Right lobe of liver (tissue), 6 donors: ENCODE data around the gene CRTAC1. TPM values are rescaled to one million over a fixed set of nuclear protein-coding genes. Genes with fewer than 3 reads are reported as not detected.

Experiments used
- ATAC-seq, 4 donors: fragments of 200-7000 bp; cut with Tn5 transposase; one replicate each; pipeline ENCODE4 v1.9.1; 2020; ENCODE audit warnings: mild to moderate bottlenecking in 4 of 4, moderate library complexity in 4 of 4
- DNase-seq, 3 donors: peaks; one replicate each; pipeline ENCODE4 v3.0.0-alpha.2; 2020
- H3K27ac ChIP-seq, 3 donors: fragments of 200-600 bp; one replicate each; pipeline ENCODE4 v1.8.0; 2022
- H3K27me3 ChIP-seq, 2 donors: fragments of 200-600 bp; one replicate each; pipeline ENCODE4 v1.8.0; 2022
- H3K36me3 ChIP-seq, 4 donors: fragments of 200-600 bp; sonication (generic) in 1 of 4; one replicate each; pipeline versions ENCODE4 v1.5.1 to v1.8.0; 2017 to 2022; ENCODE audit warnings: control low read depth in 1 of 4
- H3K4me1 ChIP-seq, 4 donors: fragments of 200-600 bp; sonication (generic) in 1 of 4; one replicate each; pipeline versions ENCODE4 v1.5.1 to v1.8.0; 2017 to 2022; ENCODE audit warnings: control low read depth in 1 of 4
- H3K4me3 ChIP-seq, 3 donors: fragments of 200-600 bp; one replicate each; pipeline ENCODE4 v1.8.0; 2022
- H3K9me3 ChIP-seq, 4 donors: fragments of 200-600 bp; sonication (generic) in 1 of 4; one replicate each; pipeline versions ENCODE4 v1.5.1 to v1.8.0; 2017 to 2022; ENCODE audit warnings: control low read depth in 1 of 4
- POLR2A ChIP-seq: fragments of 450-650 bp; IDR thresholded peaks from one replicate; pipeline ENCODE4 v1.6.1; 2017; ENCODE audit warnings: antibody characterized with exemption, mild to moderate bottlenecking
- WGBS: methylation state at CpG from one replicate; pipeline ENCODE4 v1.1.6; 2018; ENCODE audit warnings: low coverage, low lambda C conversion rate; ENCODE audit not compliant: insufficient coverage; ENCODE audit errors: missing lambda C conversion rate; 5-methylcytosine and 5-hydroxymethylcytosine counted together
- intact Hi-C, 2 donors: fragments of 100-400 bp; cut with DNase I; formaldehyde crosslinking; loops; one replicate each; pipeline versions ENCODE4 v1.11.2 to v1.14.1; 2022
- small RNA-seq, 2 experiments: library from RNA; depleted of rRNA; stranded (forward); fragments of <200 nt; gene quantifications; one replicate each; pipeline ENCODE3, GENCODE V24; 2016
- total RNA-seq, 6 experiments: library from RNA; depleted of rRNA in 2 of 6; stranded (reverse); fragments of >200 nt in 2 of 6; fragmentation: NEBNext Ultra II Directional in 3 of 6; extraction: Animal tissue kit (Norgen Biotek cat#: 25700) in 3 of 6; gene quantifications; one replicate each; pipeline versions ENCODE4 v1.1.0 to v1.2.4, GENCODE V29; 2016 to 2023
- TF ChIP-seq, protein P1 (sequence below), 4 donors: fragments of 200-600 bp in 3 of 4; fragments of 450-650 bp in 1 of 4; IDR thresholded peaks; one replicate each; pipeline versions ENCODE4 v1.5.1 to v1.8.0; 2016 to 2022; ENCODE audit warnings: antibody characterized with exemption in 4 of 4, mild to moderate bottlenecking in 2 of 4
- donor health status: DM: no; HTN: yes; CAD: no.
- donor health status: DM: no; HTN: no; CAD: no.
- donor health status: DM: no; HTN: no; CAD: no.
- donor health status: DM: no; HTN: yes; CAD: no.
- donor health status: DM: no; HTN: yes; CAD: no.

Gene CRTAC1
- total RNA-seq, 6 experiments from 2014 or later = 0.20 TPM; not detected in 5

DNA sequence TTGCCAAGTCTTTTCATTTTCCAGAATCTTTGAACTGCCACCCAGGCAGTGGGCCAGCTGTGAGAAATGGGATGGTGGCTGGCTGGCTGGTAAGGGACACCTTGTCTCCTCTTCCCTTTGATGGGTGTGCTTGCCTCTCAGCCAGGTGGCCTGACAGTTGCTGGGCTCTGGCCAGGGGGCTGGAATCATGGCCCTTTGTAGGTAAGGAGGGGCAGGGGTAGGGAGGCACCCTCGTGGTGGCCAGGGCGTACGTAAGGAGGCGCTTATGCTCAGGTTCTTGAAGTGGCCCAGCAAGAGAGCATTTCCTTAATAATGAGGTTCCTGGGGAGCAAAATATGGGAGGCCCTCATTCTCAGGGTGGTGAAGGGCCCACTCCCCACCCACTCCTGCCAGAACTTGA is 213.8 kb downstream of the CRTAC1 start:
- H3K36me3 ChIP-seq = no peaks in the 10 kb centered on the region

More for the DNA sequence above, 213.8 kb downstream of the CRTAC1 start:
- Histone ChIP-seq H3K27me3 (no peaks in the 10 kb centered on the region), H3K27ac (no peak overlapping the region), H3K4me1 (no peaks in the 10 kb centered on the region), H3K4me3 (no peak overlapping the region), H3K9me3 (no peaks in the 10 kb centered on the region)
- no CpG with 5 or more reads among the region's 4 CpGs for WGBS
- no peak for DNase-seq
- TF ChIP-seq POLR2A = no peak
- TF ChIP-seq, protein P1, sequence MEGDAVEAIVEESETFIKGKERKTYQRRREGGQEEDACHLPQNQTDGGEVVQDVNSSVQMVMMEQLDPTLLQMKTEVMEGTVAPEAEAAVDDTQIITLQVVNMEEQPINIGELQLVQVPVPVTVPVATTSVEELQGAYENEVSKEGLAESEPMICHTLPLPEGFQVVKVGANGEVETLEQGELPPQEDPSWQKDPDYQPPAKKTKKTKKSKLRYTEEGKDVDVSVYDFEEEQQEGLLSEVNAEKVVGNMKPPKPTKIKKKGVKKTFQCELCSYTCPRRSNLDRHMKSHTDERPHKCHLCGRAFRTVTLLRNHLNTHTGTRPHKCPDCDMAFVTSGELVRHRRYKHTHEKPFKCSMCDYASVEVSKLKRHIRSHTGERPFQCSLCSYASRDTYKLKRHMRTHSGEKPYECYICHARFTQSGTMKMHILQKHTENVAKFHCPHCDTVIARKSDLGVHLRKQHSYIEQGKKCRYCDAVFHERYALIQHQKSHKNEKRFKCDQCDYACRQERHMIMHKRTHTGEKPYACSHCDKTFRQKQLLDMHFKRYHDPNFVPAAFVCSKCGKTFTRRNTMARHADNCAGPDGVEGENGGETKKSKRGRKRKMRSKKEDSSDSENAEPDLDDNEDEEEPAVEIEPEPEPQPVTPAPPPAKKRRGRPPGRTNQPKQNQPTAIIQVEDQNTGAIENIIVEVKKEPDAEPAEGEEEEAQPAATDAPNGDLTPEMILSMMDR (IDR thresholded peaks at IDR 0.05) = no peak
- intact Hi-C loops = no loop called here
- no peak for ATAC-seq

Small RNA genes lying within 50 kb of the gene (small RNA-seq; reads per million reads assigned to genes)
- gene AL355301.1 = 0 reads per million in 2 experiments

Other genes starting within 250 kb of the CRTAC1 start
- under 1 TPM; 0.06 to 0.28 (median 0.14) TPM for gene GOLGA7B, start 180.8 kb downstream of the CRTAC1 start, total RNA-seq
- 1 to 10 TPM; 5.0 to 6.5 (median 5.5) TPM for gene R3HCC1L, start 104.0 kb upstream of the CRTAC1 start, total RNA-seq
- gene LOXL4, start 237.6 kb upstream of the CRTAC1 start, total RNA-seq = 10 to 100 TPM in 3 of 6 experiments, 1 to 10 TPM in 1, under 1 TPM in 2; 0.51 to 33.4 (median 10.8) TPM